ENCODE data around the gene IL1RAPL1.

Gene IL1RAPL1

DNA sequence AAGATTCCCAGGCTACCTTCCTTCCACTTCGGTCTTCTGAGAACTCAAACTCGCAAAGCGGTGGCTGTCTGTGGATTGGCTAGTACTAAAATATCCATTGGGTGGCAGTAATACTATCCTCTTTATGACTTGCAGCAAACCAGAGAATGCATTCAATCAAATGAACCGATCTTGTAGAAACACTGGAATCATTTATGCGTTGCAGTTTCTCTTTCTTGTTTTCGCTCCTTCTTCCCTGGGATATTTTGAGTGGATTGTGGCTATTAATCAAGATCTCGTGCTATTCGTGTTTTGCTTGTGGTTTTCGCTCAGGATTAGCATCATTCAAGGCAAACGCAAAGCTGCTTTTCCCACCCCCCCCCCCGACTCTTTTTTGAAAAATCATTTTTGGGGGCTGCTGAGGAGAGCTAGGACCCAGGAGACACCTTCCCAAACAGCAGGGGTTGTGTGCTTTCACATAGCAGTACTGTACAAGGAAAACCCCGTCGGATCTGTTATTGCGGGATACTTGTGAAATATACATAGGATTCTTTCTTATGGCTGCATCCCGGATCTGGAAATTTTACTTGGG, at the start of gene IL1RAPL1:
Gene IL1RAPL1 (plus strand): TSS at position 466 of the 571 bp plus-strand sequence.
- peak in 1 of 2 experiments; percentile 31 for DNase-seq

DNA sequence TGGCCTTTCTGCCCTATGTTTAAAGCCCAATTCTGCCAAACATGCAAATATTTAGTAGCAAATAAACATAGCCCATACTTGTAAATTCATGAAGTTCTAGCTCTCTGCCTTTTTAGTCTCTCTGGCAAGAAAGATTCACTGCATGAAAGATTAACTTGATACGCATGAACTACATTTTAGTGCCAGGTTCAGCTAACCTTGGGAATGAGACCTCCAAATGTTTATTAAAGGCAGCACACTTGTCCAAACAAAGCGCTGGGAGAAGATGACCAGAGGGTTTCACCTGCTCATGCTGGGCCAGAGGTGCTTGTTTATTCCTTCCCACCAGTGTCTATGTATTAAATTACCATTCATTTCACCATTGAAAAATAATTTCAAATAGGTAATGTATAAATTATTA, 44.5 kb upstream of the IL1RAPL1 start:
- no peak for DNase-seq

DNA sequence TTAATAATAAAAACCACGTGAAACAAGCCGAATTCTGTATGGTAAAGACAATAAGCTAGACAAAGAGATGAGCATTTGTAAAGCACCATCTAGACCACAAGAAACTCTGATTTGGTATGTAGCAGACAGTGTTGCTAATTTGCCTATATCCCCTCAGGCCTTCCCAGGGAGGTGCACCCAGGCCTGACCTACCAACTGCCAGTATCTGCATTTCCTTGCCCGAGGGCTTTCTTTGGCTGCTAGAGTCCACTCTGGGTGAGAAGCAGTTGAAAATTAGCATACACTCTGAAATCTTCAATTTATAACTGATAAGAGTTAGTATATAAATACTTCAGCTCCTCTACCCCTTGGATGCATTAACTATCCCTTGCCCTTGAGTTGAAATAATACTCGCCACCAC, 37.4 kb upstream of the IL1RAPL1 start:
- DNase-seq, result no peak

DNA sequence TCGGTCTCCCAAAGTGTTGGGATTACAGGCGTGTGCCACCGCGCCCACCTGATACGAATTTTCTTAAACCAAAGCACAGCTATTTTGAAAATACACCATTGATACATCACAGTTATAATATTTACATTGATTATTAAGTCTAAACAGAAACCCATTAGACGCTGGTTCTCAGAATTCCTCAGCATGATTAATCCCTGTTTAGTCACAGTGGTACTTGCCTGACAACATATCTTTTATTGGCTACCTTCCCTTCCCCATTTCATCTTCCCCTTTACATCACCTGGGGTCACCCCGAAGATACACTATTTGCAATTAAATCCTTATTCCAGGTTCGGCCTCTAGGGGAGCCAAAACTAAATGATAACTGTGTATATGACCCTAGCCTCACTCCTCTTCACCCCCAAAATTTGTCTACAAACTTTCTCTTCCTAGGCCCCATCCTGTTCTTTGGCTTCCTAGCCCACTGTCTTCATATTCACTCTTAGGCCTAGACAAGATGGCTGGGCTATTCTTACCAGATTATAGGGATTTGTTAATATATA, 36.8 kb upstream of the IL1RAPL1 start:
- no peak for DNase-seq

DNA sequence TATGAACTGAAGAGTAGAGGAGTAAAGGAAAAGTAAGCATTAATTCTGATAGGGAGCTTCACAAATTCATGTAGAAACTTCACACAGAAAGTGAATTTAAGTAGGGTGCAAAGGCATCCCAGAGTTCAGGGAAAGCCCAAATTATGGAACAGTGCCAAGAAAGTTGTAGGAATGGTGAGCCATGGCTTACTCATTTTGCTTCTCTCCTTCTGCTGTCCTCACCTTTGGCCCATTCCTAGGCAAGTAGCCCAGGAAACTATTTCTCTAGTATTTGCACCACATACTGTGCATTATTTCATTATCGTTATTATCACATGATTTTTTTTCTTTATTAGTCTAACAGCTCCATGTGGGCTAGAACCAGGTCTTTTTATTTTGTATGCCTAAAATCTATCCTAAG, 34.9 kb upstream of the IL1RAPL1 start:
- DNase-seq, result no peak

DNA sequence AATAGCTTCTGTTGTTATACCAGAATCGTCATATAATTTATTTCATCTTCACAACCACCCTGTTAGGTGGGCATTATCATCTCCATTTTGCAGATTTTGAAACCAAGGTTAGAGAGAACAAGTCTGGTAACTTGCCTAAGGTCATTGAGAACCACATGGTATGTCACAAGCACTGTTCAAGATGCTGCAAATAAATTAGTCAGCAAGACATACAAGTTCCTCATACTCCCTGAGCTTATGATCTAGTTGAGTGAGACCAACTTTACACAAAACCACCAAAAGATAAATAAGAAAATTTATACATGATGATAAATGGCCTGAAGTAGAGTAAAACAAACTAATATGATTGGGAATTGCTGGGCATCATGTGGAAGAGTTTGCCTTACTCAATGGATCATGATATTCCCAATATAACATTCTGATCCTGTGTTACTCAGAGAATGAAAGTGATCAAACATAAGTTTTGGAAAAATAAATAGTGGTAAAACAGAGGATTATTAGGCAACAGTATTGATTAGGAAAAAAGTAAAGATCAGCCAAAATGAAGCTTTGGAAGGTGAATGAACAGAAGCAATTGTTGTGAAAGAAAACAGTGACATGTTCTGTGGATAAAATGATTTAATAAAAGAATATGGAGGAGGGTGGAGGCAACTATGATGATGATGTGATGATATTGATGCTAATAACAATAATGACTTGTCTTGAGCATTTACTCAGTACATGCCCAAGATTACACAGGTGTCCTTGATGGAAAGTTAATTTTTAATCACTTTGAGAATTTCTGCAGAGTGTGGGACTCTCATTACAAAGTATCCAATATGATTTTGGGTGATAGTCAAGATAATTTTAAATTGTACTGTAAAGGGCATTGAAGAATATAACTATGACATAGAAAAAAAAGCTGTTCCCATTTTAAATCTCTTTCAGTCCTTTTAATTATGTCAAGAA, 34.1 kb upstream of the IL1RAPL1 start:
- DNase-seq, result no peak

DNA sequence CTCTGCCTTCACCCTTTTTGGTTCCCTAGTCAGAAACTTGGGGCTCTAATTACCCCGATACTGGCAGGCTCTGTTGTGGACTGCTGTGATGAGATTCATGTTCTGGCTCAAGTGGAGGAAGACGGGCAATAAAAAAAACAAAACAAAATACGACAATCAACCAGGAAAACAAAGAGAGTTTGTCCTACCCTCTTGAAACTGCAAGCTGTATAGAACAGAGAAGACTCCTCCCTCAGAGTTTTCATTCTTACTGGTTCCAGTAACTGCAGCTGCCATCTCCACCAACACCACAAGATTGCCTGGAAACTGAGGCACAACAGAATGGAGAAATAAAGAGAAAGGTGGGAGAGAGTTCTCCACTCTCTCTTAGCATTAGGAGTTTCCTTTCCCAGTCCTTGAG, 11.1 kb upstream of the IL1RAPL1 start:
- no peak for DNase-seq

DNA sequence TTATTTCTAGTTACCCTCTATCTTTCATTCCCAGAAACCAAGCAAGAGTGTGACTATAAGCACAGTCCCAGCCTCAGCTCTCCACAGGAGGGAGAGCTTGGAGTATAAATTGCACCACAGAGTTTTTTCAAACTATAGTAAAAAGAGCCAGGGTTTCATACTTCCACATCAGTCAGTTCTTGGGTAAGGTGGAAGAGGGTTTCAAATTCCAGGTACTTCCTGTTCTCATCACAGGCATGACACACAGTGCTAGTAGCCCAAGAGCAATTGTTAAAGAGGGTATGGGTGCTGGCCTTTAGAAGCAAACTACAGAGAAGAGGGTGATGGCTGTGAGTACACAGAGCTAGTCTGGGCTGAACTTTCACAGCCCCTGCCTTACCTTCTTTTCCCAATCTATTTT, 5.7 kb upstream of the IL1RAPL1 start:
- no peak for DNase-seq

DNA sequence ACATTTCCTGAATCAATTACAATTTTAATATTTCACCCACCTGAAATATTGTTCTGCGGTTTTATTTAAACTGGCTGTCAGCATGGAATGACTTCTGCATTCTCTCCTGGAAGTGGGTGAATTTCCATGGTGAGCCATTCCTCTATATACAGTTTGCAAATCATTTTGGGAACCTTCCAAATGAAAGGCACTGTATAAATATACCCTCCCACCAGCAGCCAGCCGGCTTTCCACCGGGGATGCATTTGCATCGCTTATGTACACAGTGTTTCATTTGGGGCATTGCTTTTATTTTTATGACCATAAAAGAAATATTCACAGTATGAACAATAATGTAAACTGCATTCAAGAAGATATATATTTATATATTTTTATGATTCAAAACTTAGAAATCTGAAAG, 4.7 kb upstream of the IL1RAPL1 start:
- DNase-seq, result no peak

DNA sequence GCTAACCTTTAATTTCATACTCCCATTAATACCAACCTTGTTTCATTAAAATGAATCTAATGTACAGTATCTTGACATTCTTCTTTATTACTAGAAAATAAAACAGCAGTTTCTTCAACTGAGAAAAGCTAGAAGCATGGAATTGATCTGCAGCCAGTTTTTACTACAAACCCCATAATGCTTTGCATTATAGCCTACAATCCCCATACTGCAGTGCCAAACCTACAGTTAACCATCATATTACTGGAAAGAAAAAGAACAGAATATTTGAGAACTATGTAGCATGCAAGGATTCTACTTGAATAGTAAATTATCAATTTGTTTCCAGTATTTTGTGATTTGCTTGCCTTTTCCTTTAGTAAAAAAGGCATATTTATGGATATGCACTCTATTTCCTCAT, 3.2 kb upstream of the IL1RAPL1 start:
- no peak for DNase-seq

DNA sequence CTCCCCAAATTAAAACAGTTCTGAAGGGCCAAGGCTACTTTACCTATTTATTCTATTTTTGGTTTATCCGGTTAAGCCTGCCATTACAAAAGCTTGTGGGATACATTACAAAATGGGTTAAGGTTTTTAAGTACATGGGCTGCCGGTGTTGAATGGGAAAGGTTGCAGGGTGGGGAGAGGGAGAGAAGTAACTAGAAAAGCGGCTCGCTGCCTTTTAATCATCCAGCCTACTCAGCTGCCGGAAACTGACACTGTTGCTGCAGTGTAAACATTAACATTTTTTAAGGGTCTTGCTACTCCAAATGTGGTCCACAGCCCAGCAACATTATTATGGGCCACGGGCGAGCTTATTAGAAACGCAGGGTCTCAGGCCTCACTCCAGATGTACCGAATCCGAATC, 1.5 kb upstream of the IL1RAPL1 start:
- DNase-seq, result no peak

DNA sequence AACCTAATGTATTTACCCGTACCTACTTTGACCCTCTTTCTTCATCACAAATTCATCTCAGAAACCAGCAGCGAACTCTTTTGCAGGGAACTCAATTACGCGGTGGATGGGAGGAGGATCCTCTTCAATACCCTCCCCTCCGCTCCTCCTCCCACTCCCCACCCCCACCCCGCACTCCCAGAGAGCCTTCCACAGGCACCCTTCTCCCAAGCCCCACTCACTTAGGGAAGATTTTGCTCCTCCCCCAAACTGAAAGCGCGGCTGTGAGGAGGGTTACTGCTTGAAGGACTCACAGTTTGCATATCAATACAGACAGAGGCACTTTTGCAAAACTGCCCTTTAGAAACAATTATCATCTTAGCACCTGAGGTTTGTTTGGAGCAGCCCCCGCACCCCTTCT, 960 bp upstream of the IL1RAPL1 start:
- DNase-seq, result peak in 1 of 2 experiments; percentile 32

DNA sequence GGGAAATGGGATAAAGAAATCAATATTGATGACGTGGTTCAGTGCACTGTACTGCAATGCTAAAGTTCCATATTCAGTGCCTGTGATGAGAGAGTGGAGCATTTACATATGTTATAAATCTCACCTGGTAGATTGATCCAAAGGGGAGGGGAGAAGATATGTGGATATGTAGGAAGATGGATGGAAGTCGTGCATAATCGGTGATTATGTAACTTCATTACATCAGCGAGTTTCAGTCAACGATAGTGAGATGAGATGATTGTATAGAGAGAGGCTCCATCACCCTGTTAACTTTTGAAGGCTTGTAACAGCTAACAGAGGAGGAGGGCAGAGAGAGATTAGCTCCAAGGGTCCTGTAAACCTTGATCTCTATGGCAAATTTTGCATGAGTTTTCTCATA, 1.8 kb downstream of the IL1RAPL1 start:
- DNase-seq, result no peak

DNA sequence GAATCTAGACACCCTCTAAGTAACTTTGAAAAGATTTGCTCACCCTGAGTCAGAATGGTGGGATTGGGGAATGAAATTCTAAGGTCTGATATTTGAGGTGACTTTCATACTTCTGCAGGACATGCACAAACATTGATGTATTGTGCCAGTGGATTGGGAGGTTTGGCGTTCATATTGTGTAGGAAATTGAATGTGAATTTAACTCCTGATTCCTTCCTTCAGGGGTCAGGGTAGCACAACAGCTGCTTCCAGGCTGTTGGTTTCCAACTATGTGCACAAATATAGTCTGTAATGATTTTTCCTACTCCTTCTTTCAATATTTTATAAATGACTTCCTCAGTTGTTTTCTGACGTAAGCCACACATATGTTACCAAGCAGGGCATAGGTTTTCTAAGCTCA, 3.1 kb downstream of the IL1RAPL1 start:
- no peak for DNase-seq

DNA sequence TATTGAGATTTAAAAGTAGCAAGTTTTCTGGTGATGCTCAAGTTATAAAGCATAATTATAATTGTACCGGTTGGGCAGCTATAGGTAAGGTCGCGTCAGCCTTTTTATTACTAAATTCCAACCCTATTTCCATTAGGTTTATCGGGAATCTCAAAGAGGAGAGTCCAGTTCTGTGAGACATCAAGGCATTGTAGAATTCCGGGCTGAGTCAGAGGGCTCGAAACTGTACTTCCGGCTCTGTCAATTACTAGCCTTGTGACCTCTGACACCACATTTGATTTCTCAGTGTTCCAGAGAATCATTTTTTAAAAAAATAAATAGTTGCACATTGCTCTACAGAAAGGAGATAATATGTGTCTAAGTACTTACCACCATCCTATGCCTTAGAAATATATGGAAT, 4.3 kb downstream of the IL1RAPL1 start:
- DNase-seq, result no peak

DNA sequence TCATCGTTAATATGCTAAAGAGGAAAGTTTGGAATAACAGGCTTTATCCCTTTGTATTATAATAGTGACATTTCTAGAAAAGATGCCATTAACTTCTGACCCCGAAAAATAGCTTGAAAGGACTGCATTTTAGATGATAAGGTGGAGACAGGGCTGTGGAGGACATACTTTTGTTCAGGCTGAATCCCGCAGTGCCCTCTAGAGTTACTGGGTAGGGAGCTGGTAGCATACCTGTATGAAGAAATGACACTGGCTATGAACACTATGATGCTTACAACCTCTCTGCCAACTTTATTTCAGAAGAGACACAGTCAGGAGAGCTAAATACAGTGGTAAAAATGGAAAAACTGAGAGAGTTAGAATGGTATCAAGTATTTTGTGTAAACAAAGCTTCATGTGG, 8.1 kb downstream of the IL1RAPL1 start:
- no peak for DNase-seq

DNA sequence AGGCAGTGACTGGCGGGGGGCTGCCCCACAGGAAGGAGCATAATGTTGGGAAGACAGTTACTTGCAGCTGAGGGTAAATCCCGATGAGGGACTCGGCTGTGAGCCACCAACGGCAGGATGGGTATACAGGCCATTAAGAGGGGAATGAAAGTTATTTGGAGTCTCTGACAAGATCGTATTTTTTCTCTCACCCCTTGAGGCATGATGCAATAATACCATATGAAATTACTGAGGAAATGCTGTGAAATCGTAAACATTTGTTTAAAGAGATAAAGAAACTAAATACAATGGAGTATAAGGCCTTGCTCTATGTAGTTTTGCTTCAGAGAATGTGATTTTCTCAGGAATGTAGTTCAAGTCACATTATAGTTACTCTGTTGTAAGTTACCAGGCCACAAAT, 12.7 kb downstream of the IL1RAPL1 start:
- no peak for DNase-seq

DNA sequence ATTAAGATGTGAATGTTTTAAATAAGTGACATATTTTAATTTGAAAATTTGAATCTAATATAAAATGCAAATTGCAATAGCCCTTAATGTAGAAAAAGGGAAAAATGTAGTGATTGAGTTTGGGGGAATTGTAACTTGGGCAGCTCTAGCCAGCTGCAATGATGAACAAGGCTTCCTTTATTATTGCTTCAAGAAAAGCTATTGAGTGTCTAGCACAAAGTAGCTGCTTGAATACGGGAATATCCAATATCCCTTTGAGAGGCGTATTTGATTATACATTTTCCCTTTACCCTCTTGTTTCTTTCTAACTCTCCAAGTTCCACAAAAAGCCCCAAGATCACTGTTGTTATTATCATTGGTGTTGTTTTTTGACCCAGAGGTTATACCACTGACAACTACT, 21.8 kb downstream of the IL1RAPL1 start:
- no peak for DNase-seq

DNA sequence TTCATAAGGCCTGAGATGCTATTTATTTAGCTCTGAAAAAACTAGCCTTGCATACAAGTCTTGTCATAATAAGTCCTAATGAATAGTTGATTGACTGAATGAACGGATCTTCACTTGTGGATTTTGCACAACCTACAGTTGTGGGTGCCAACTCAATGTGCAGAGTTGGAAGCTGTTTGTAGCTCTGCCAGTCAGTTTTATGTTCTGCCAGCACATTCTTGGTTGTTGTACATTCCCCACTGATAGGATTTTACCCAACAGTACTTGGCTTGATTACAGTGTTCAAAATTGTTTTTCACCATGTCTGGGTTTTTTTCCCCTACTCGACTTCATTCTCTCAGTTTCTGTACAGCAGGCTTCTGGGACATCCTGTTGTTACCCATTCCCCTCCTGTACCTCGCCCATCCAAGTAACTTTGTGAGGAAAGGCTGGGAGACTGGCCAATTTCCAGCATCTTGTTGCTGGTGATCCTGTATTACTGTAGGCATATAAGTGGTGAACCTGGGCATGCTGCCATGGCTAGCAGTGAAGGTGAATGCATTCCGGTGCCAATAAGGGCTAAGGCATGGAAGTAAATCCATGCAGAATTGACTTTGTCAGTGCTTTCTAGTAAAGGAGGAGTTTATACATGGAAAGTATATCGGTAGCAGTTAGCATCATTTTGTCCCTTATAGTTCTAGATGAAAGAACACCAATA, 22.8 kb downstream of the IL1RAPL1 start:
- DNase-seq, result no peak

DNA sequence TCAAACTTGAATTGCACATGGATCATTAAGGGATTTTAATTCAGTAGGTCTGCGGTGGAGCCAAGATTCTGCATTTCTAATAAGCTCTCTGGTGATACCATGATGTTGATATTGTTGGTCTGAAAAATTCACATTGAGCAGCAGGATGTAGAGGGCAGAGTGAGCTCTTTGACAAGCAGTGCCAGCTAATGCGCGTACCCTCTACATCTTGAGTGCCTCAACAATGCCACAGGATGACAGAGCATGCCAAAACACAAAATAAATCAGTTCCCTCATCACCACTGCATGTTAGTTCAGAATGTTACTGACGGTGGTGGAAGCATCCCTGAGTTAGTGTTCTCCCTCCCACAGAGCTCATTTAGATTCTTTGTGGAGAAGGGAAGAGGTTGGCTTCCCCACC, 23.5 kb downstream of the IL1RAPL1 start:
- no peak for DNase-seq

DNA sequence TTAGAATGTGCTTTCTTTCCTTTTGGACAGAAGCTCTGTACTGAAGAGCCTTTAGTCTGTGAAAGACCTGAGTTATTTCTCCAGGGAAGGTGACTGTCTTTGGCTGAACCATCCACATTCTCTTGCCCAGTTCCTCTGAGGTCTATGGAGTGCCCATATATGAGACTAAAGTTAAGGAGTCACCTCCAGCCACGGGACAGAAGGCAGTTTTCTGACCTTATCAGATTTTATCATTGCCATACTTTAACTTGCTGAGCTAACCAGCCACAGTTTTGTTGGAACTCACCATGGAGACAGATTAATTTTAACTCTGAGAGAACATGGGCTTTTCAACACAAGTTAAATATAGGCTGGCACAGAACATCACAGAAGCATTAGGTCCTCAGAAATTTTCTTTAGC, 26.3 kb downstream of the IL1RAPL1 start:
- DNase-seq, result no peak

DNA sequence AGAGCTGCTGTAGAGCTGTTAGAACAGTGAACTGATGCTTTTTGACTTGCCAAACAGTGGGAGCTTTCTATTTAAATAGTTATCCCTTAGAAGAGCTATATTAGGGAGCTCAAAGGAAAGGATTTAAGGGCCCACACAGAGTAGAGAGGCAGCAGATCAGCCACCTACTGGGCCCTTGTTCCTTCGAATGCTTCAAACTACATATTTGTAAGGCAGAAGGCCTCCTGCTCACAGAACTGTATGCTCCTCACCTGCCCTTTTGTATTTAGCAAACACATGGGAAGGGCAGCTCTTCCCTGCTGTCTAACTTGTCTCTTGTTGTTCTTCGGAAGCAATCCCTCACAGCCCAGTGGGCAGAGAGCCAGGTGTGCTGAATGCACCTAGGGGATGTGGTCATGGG, 38.0 kb downstream of the IL1RAPL1 start:
- DNase-seq, result peak in 1 of 2 experiments; percentile 2

DNA sequence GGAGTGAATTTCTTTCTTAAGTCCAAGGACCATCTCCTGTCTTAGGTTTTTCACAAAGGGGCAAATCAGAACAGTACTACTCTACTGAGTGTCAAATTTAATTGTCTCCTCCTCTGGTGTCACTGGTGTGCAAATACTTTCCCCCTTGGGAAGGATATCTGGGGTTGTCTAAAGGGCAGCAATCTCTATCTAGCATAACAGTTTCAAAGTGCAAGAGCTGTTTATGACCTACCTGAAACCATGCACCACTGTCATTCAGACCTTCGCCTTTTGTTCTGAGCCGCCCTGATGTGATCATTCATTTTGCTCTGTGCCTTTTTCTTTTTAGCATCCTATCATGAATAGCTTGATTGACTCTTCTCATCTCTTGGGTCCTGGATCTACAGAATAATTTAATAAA, 39.3 kb downstream of the IL1RAPL1 start:
- DNase-seq, result no peak

DNA sequence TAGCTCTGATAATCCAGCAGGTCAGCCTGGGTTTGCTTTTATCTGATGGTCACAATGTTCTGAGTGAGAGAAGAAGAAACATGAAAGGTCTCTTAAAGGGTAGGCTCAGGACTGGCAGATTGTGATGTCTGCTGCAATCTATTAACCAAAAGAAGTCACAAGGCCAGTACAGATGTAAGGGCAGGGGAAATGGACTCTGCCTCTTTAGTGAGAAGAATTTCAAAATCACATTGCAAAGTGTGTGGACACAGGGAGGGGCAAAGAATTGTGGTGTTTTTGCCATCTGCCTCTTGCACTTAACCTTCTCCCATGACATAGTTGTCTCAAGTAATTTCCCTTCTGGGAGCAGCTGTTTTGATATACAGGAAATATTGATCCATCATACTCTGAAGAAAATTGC, 40.9 kb downstream of the IL1RAPL1 start:
- peak in 1 of 2 experiments; percentile 1 for DNase-seq

Data from NCI-H187 (cell line).